K562 (cell line): ENCODE data around the gene TMEM252. TPM values are rescaled to one million over a fixed set of nuclear protein-coding genes. Genes with fewer than 3 reads are reported as not detected.

Experiments
- DPF2 ChIP-seq: fragments of 450-650 bp; IDR thresholded peaks from 2 replicates; pipeline ENCODE4 v1.6.1; 2016
- ELF1 ChIP-seq: fragments of 200-800 bp; sonication (Bioruptor generic); IDR thresholded peaks from 2 replicates; pipeline ENCODE4 v1.6.1; 2016; ENCODE audit warnings: missing genetic modification characterization, missing compliant biosample characterization
- HNRNPL ChIP-seq: fragments of 200-400 bp; formaldehyde crosslinking; IDR thresholded peaks from 2 replicates; pipeline ENCODE4 v1.6.1; 2017; ENCODE audit warnings: low read depth, mild to moderate bottlenecking, low read length
- KHSRP ChIP-seq: fragments of 450-650 bp; IDR thresholded peaks from 2 replicates; pipeline ENCODE4 v1.6.1; 2017
- MIER1 ChIP-seq: fragments of 450-650 bp; IDR thresholded peaks from 2 replicates; pipeline ENCODE4 v1.6.1; 2016; ENCODE audit warnings: antibody characterized with exemption, mild to moderate bottlenecking, low read depth
- NCOA6 ChIP-seq: fragments of 450-650 bp; IDR thresholded peaks from 2 replicates; pipeline ENCODE4 v1.6.1; 2017; ENCODE audit warnings: mild to moderate bottlenecking
- PKNOX1 ChIP-seq: fragments of 450-650 bp; IDR thresholded peaks from 2 replicates; pipeline ENCODE4 v1.6.1; 2016
- SMARCA5 ChIP-seq: fragments of 450-650 bp; IDR thresholded peaks from 2 replicates; pipeline ENCODE4 v1.6.1; 2016
- SRSF1 ChIP-seq: fragments of 200-400 bp; formaldehyde crosslinking; IDR thresholded peaks from 2 replicates; pipeline ENCODE4 v1.6.1; 2017; ENCODE audit warnings: mild to moderate bottlenecking, low read depth, low read length, moderate library complexity
- TCF7 ChIP-seq: sonication (generic); IDR thresholded peaks from 2 replicates; pipeline ENCODE4 v1.6.1; 2016; ENCODE audit warnings: antibody characterized with exemption, borderline replicate concordance
- ZFX ChIP-seq: sonication (generic); formaldehyde crosslinking; IDR thresholded peaks from 2 replicates; pipeline ENCODE4 v1.8.0; 2022; ENCODE audit warnings: mild to moderate bottlenecking, missing genetic modification reagents, moderate library complexity
- ZNF239 ChIP-seq: fragments of 250-450 bp; sonication (Bioruptor Pico); IDR thresholded peaks from 2 replicates; pipeline ENCODE4 v1.4.0; 2020; ENCODE audit warnings: mild to moderate bottlenecking
- ZNF407 ChIP-seq: fragments of 450-650 bp; IDR thresholded peaks from 2 replicates; pipeline ENCODE4 v1.6.1; 2016; ENCODE audit warnings: low read depth
- polyA plus RNA-seq, 8 experiments: library from polyadenylated mRNA; depleted of rRNA in 4 of 8; stranded (reverse) in 5 of 8; unstranded in 3 of 8; fragments of >200 nt; fragmentation: Nextera tagmentation in 2 of 8; fragmentation: Illumina TruSeq in 1 of 8; extraction: Ambion mirVana in 2 of 8; extraction: Trizol in 1 of 8; gene quantifications; 2 replicates each; pipeline versions ENCODE4 v1.2.1 to v1.2.3, GENCODE V29; 2011 to 2014; ENCODE audit warnings: inconsistent platforms in 1 of 8, missing spikeins in 1 of 8
- total RNA-seq, 7 experiments: library from RNA; depleted of rRNA in 6 of 7; stranded (reverse); fragments of >200 nt in 6 of 7; fragmentation: Illumina TruSeq in 2 of 7; extraction: Trizol in 2 of 7; gene quantifications; 2 replicates each; pipeline versions ENCODE4 v1.2.1 to v1.2.3, GENCODE V29; 2011 to 2021; ENCODE audit warnings: low replicate concordance in 1 of 7
- TF ChIP-seq, protein P1 (sequence below): sonication (generic); formaldehyde crosslinking; IDR thresholded peaks from 2 replicates; pipeline ENCODE4 v1.8.1; 2022; ENCODE audit warnings: missing genetic modification reagents
- TF ChIP-seq, protein P2 (sequence below): sonication (generic); formaldehyde crosslinking; IDR thresholded peaks from 2 replicates; pipeline ENCODE4 v1.8.0; 2022; ENCODE audit warnings: missing genetic modification reagents, mild to moderate bottlenecking, borderline replicate concordance

TMEM252 gene
- total and polyA plus RNA-seq, 9 of the 15 experiments (the other 6 are each of a cell fraction or from before 2014, with no cell fraction given), result not detected

- TF ChIP-seq ZNF407 (no peak), SRSF1 (no peak), TCF7 (no peak), NCOA6 (no peak), DPF2 (no peak), PKNOX1 (no peak), HNRNPL (no peak), KHSRP (no peak), ZFX (no peak), MIER1 (no peak), SMARCA5 (no peak), ELF1 (tag) (no peak), ZNF239 (CRISPR knock-in tag) (no peak)
- TF ChIP-seq, protein P1, sequence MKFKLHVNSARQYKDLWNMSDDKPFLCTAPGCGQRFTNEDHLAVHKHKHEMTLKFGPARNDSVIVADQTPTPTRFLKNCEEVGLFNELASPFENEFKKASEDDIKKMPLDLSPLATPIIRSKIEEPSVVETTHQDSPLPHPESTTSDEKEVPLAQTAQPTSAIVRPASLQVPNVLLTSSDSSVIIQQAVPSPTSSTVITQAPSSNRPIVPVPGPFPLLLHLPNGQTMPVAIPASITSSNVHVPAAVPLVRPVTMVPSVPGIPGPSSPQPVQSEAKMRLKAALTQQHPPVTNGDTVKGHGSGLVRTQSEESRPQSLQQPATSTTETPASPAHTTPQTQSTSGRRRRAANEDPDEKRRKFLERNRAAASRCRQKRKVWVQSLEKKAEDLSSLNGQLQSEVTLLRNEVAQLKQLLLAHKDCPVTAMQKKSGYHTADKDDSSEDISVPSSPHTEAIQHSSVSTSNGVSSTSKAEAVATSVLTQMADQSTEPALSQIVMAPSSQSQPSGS (CRISPR knock-in tag), result no peak
- TF ChIP-seq, protein P2, sequence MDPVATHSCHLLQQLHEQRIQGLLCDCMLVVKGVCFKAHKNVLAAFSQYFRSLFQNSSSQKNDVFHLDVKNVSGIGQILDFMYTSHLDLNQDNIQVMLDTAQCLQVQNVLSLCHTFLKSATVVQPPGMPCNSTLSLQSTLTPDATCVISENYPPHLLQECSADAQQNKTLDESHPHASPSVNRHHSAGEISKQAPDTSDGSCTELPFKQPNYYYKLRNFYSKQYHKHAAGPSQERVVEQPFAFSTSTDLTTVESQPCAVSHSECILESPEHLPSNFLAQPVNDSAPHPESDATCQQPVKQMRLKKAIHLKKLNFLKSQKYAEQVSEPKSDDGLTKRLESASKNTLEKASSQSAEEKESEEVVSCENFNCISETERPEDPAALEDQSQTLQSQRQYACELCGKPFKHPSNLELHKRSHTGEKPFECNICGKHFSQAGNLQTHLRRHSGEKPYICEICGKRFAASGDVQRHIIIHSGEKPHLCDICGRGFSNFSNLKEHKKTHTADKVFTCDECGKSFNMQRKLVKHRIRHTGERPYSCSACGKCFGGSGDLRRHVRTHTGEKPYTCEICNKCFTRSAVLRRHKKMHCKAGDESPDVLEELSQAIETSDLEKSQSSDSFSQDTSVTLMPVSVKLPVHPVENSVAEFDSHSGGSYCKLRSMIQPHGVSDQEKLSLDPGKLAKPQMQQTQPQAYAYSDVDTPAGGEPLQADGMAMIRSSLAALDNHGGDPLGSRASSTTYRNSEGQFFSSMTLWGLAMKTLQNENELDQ, result no peak
These were observed 26.9 kb upstream of the TMEM252 start (continued) for GRCh38 chr9:68567565-68567964.
